ENCODE measurements around the gene COX6A1. TPM values are rescaled to one million over a fixed set of nuclear protein-coding genes. Genes with fewer than 3 reads are reported as not detected.
"Not testable (repeated sequence)": the region's sequence is repeated elsewhere in the genome, so short reads cannot be mapped to it uniquely, and the experiment has no call there.

Gene COX6A1
- total and polyA plus RNA-seq, 2 experiments from 2014 or later: 422 to 1,484 TPM

- TF ChIP-seq CREB1 (CRISPR knock-in tag; IDR thresholded peaks at IDR 0.05; ENCODE audit: low read depth) (no peak), EZH2 (IDR thresholded peaks at IDR 0.05; ENCODE audit: low read depth, unreplicated experiment) (no peak), ZNF331 (CRISPR knock-in tag; IDR thresholded peaks at IDR 0.05; ENCODE audit: low read depth) (no peak)
These were observed 10.1 kb downstream of the COX6A1 start (continued) for GRCh38 chr12:120447992-120448391.

DNA sequence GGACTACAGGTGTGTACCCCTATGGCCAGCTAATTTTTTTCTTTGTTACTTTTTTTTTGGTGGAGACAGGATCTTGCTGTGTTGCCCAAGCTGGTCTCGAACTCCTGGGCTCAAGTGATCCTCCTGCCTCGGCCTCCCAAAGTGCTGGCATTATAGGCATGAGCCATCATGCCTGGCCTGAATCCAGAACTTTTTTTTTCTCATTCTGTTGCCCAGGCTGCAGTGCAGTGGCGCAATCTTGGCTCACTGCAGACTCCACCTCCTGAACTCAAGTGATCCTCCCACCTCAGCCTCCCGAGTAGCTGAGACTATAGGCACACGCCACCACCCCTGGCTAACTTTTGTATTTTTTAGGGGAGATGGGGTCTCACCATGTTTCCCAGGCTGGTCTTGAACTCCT lies 14.6 kb downstream of the COX6A1 start:
- ATAC-seq; H3K4me3 ChIP-seq; H3K4me1 ChIP-seq (ENCODE audit: insufficient read depth); H3K27me3 Mint-ChIP-seq (ENCODE audit: insufficient read depth, low read depth, poor library complexity); H3F3A ChIP-seq (replicated peaks; ENCODE audit: low read depth); DNase-seq (ENCODE audit: low spot score); H3K9me2 ChIP-seq (ENCODE audit: insufficient read depth); H3K9me3 Mint-ChIP-seq; H2AFZ ChIP-seq; H3K4me1 Mint-ChIP-seq; H3K27me3 ChIP-seq (ENCODE audit: insufficient read depth); H3K4me2 ChIP-seq; H3K27ac Mint-ChIP-seq; H3K4me3 Mint-ChIP-seq: not testable (repeated sequence)
- H3K36me3 Mint-ChIP-seq (ENCODE audit: low read depth): peaks cover 64% of the 10 kb centered on the region
- peaks cover 39% of the 10 kb centered on the region for H4K20me1 ChIP-seq (replicated peaks; ENCODE audit: insufficient read depth)
- H3K36me3 ChIP-seq (ENCODE audit: insufficient read depth): peaks cover 25% of the 10 kb centered on the region
- 0 out of 2 replicates have a peak overlapping the region, but pooled peaks have one; percentile 26 for H3K27ac ChIP-seq (ENCODE audit: low read depth)
- peaks cover 37% of the 10 kb centered on the region for H3K79me2 ChIP-seq (replicated peaks; ENCODE audit: insufficient read depth)

GRCh38 chr12:120453060-120453750 lies 15.3 kb downstream of the COX6A1 start:
- no peak for ATAC-seq
- Histone ChIP-seq H3K4me1 (ENCODE audit: insufficient read depth) (no peaks in the 10 kb centered on the region), H3K27me3 (ENCODE audit: insufficient read depth) (no peaks in the 10 kb centered on the region), H3K9me2 (ENCODE audit: insufficient read depth) (no peaks in the 10 kb centered on the region), H3K79me2 (replicated peaks; ENCODE audit: insufficient read depth) (peaks cover 30% of the 10 kb centered on the region), H3K27ac (ENCODE audit: low read depth) (0 out of 2 replicates have a peak overlapping the region, but pooled peaks have one; percentile 26), H4K20me1 (replicated peaks; ENCODE audit: insufficient read depth) (peaks cover 40% of the 10 kb centered on the region), H2AFZ (no peak overlapping the region), H3F3A (replicated peaks; ENCODE audit: low read depth) (peaks cover 4% of the 10 kb centered on the region), H3K4me2 (no peak overlapping the region), H3K36me3 (ENCODE audit: insufficient read depth) (peaks cover 31% of the 10 kb centered on the region), H3K4me3 (no peak overlapping the region)
- H3K9me3 Mint-ChIP-seq: no peaks in the 10 kb centered on the region
- no peak overlapping the region for H3K27ac Mint-ChIP-seq
- no peak overlapping the region for H3K4me3 Mint-ChIP-seq
- no peaks in the 10 kb centered on the region for H3K4me1 Mint-ChIP-seq
- DNase-seq (ENCODE audit: low spot score): no peak
- TF ChIP-seq JUNB (IDR thresholded peaks at IDR 0.05; ENCODE audit: unreplicated experiment) (no peak), STAT1 (IDR thresholded peaks at IDR 0.05; ENCODE audit: unreplicated experiment) (no peak), EZH2 (IDR thresholded peaks at IDR 0.05; ENCODE audit: low read depth, unreplicated experiment) (no peak), ZNF331 (CRISPR knock-in tag; IDR thresholded peaks at IDR 0.05; ENCODE audit: low read depth) (no peak), NANOG (IDR thresholded peaks at IDR 0.05; ENCODE audit: borderline replicate concordance) (no peak), POLR2AphosphoS5 (IDR thresholded peaks at IDR 0.05; ENCODE audit: low read depth) (no peak), CTCF (conservative IDR thresholded peaks at IDR 0.05; ENCODE audit: low read depth in 2 of 2) (no peak), ETS1 (IDR thresholded peaks at IDR 0.05) (no peak)
- H3K27me3 Mint-ChIP-seq (ENCODE audit: insufficient read depth, low read depth, poor library complexity): peaks cover 4% of the 10 kb centered on the region
- peaks cover 63% of the 10 kb centered on the region; the same call in 2 of the 3 replicates for H3K36me3 Mint-ChIP-seq (ENCODE audit: low read depth)
